ENCODE measurements around the gene SNHG17. TPM values are rescaled to one million over a fixed set of nuclear protein-coding genes. Genes with fewer than 3 reads are reported as not detected.
"Not testable (repeated sequence)": the region's sequence is repeated elsewhere in the genome, so short reads cannot be mapped to it uniquely, and the experiment has no call there.

Gene SNHG17
- total RNA-seq, 1 experiment from 2014 or later, result 105 TPM

DNA sequence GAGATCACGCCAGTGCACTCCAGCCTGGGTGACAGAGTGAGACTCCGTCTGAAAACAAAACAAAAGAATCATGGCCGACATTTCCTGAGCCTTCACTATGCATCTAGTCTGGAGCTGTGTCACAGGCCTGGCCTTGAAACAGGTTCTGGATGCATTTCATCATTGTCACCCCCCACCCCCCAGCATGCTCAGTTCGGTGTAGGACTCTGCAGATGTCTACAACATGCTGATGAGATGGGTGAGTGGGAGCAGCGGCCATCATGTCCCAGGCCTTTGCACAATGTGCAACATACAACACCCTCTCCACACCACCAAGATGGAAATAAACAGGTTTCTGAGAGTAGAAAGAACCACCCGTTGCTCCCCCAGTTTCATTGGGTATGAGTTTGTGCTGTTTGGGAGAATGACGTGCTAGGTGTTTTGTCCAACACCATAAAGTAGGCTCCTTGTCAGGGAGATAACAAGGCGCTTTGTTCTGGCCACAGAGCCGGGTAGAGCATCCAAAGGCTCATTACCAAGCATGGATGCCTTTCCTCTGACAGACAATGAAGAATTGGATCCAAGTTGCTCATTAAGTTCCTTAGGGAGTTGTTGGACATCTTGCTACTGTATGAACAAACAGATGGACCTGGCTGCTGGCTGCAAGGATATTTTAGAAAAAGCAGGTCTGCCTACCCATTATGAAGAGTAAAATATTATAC, 22.1 kb downstream of the SNHG17 start:
- intact Hi-C loops (cut with micrococcal nuclease; ENCODE audit: unreplicated experiment), result no loop called here
- DNase-seq (ENCODE audit: low spot score), result no peak
- TF ChIP-seq, protein P1, sequence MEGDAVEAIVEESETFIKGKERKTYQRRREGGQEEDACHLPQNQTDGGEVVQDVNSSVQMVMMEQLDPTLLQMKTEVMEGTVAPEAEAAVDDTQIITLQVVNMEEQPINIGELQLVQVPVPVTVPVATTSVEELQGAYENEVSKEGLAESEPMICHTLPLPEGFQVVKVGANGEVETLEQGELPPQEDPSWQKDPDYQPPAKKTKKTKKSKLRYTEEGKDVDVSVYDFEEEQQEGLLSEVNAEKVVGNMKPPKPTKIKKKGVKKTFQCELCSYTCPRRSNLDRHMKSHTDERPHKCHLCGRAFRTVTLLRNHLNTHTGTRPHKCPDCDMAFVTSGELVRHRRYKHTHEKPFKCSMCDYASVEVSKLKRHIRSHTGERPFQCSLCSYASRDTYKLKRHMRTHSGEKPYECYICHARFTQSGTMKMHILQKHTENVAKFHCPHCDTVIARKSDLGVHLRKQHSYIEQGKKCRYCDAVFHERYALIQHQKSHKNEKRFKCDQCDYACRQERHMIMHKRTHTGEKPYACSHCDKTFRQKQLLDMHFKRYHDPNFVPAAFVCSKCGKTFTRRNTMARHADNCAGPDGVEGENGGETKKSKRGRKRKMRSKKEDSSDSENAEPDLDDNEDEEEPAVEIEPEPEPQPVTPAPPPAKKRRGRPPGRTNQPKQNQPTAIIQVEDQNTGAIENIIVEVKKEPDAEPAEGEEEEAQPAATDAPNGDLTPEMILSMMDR (conservative IDR thresholded peaks at IDR 0.05; ENCODE audit: low read depth, low read length), result no peak
- TF ChIP-seq EZH2 (IDR thresholded peaks at IDR 0.05; ENCODE audit: borderline replicate concordance, low read depth, low read length, poor library complexity, severe bottlenecking), result no peak
- ChIA-PET POLR2A (ENCODE audit: low non-redundant PET) (no interaction called here), CTCF (no interaction called here)
- H3K36me3 ChIP-seq (ENCODE audit: insufficient read depth, low read length, poor library complexity, severe bottlenecking), result peaks cover 16% of the 10 kb centered on the region
- no peaks in the 10 kb centered on the region for H3K4me1 ChIP-seq (ENCODE audit: insufficient read depth, low read length, poor library complexity, severe bottlenecking)
- no peak overlapping the region for H3K27ac ChIP-seq (ENCODE audit: low read depth, low read length, poor library complexity, severe bottlenecking)
- H3K9me3 ChIP-seq (ENCODE audit: low read depth, low read length, poor library complexity, severe bottlenecking), result no peaks in the 10 kb centered on the region
- H3K4me3 ChIP-seq (ENCODE audit: low read depth, low read length, poor library complexity, severe bottlenecking), result no peak overlapping the region
- no TSS peak for BruUV-seq (replicated peaks)
- H3K27me3 ChIP-seq (replicated peaks; ENCODE audit: insufficient read depth, low read depth, low read length, poor library complexity), result no peaks in the 10 kb centered on the region

DNA sequence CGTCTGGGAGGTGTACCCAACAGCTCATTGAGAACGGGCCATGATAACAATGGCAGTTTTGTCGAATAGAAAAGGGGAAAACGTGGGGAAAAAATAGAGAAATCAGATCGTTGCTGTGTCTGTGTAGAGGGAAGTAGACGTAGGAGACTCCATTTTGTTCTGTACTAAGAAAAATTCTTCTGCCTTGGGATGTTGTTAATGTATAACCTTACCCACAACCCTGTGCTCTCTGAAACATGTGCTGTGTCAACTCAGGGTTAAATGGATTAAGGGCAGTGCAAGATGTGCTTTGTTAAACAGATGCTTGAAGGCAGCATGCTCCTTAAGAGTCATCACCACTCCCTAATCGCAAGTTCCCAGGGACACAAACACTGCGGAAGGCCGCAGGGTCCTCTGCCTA, 27.3 kb downstream of the SNHG17 start:
- intact Hi-C loops (cut with micrococcal nuclease; ENCODE audit: unreplicated experiment), result loop anchor here (1.0 to 10.0 kb wide), 4 partner anchors 69 to 843 kb away; no protein-coding TSS in a partner anchor
- BruUV-seq (replicated peaks); H3K27ac ChIP-seq (ENCODE audit: low read depth, low read length, poor library complexity, severe bottlenecking); H3K4me1 ChIP-seq (ENCODE audit: insufficient read depth, low read length, poor library complexity, severe bottlenecking); H3K27me3 ChIP-seq (replicated peaks; ENCODE audit: insufficient read depth, low read depth, low read length, poor library complexity); H3K9me3 ChIP-seq (ENCODE audit: low read depth, low read length, poor library complexity, severe bottlenecking); H3K36me3 ChIP-seq (ENCODE audit: insufficient read depth, low read length, poor library complexity, severe bottlenecking); DNase-seq (ENCODE audit: low spot score); H3K4me3 ChIP-seq (ENCODE audit: low read depth, low read length, poor library complexity, severe bottlenecking); POLR2A ChIA-PET (ENCODE audit: low non-redundant PET): not testable (repeated sequence)
- CTCF ChIA-PET, result interaction anchor here (1.0 to 1.4 kb wide), 8 partner anchors 10 to 350 kb away, joined by 3 to 9 read pairs (median 4); no protein-coding TSS in a partner anchor

DNA sequence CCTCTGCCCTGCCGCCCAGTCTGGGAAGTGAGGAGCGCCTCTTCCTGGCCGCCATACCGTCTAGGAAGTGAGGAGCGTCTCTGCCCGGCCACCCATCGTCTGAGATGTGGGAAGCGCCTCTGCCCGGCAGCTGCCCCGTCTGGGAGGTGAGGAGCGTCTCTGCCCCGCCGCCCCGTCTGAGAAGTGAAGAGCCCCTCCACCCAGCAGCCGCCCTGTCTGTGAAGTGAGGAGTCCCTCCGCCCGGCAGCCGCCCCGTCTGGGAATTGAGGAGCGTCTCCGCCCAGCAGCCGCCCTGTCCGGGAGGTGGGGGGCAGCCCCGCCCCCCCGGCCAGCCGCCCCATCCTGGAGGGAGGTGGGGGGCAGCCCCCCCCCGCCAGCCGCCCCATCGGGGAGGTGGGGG, 27.8 kb downstream of the SNHG17 start:
- no peak overlapping the region for H3K27ac ChIP-seq (ENCODE audit: low read depth, low read length, poor library complexity, severe bottlenecking)
- intact Hi-C loops (cut with micrococcal nuclease; ENCODE audit: unreplicated experiment), result loop anchor here (10.0 kb wide), 1 partner anchor 843 kb away; no protein-coding TSS in a partner anchor
- H3K9me3 ChIP-seq (ENCODE audit: low read depth, low read length, poor library complexity, severe bottlenecking), result no peaks in the 10 kb centered on the region
- TF ChIP-seq, protein P1 (conservative IDR thresholded peaks at IDR 0.05; ENCODE audit: low read depth, low read length), result no peak
- no peak for TF ChIP-seq EZH2 (IDR thresholded peaks at IDR 0.05; ENCODE audit: borderline replicate concordance, low read depth, low read length, poor library complexity, severe bottlenecking)
- DNase-seq (ENCODE audit: low spot score), result no peak
- no peaks in the 10 kb centered on the region for H3K27me3 ChIP-seq (replicated peaks; ENCODE audit: insufficient read depth, low read depth, low read length, poor library complexity)
- ChIA-PET CTCF (no interaction called here), POLR2A (ENCODE audit: low non-redundant PET) (no interaction called here)
- H3K4me3 ChIP-seq (ENCODE audit: low read depth, low read length, poor library complexity, severe bottlenecking), result no peak overlapping the region
- no TSS peak for BruUV-seq (replicated peaks)
- H3K4me1 ChIP-seq (ENCODE audit: insufficient read depth, low read length, poor library complexity, severe bottlenecking), result peaks cover 4% of the 10 kb centered on the region
- H3K36me3 ChIP-seq (ENCODE audit: insufficient read depth, low read length, poor library complexity, severe bottlenecking), result no peaks in the 10 kb centered on the region

DNA sequence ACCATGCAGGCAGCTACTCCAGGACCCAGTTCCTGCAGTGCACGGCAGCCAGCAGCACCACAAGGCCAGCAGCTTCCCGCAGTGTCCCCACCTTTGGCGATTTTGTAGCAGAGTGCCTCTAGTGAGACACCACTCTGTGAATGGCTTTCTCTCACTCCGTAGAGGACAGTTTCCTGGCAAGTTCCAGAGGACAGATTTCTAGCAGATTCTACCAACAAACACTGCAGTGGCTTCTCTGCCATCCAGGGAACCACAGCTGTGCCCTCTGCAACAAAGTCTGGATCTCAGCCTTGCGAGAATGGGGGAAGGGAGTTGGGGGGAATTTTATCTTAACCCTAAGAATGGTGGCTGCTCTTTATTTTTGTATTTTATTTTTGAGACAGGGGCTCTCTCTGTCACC, 28.7 kb downstream of the SNHG17 start:
- no peaks in the 10 kb centered on the region for H3K36me3 ChIP-seq (ENCODE audit: insufficient read depth, low read length, poor library complexity, severe bottlenecking)
- CTCF ChIA-PET, result no interaction called here
- H3K9me3 ChIP-seq (ENCODE audit: low read depth, low read length, poor library complexity, severe bottlenecking), result no peaks in the 10 kb centered on the region

More for the DNA sequence above, 28.7 kb downstream of the SNHG17 start:
- intact Hi-C loops (cut with micrococcal nuclease; ENCODE audit: unreplicated experiment), result loop anchor here (10.0 kb wide), 1 partner anchor 842 kb away; no protein-coding TSS in a partner anchor
- Histone ChIP-seq H3K27ac (ENCODE audit: low read depth, low read length, poor library complexity, severe bottlenecking) (no peak overlapping the region), H3K4me3 (ENCODE audit: low read depth, low read length, poor library complexity, severe bottlenecking) (no peak overlapping the region), H3K4me1 (ENCODE audit: insufficient read depth, low read length, poor library complexity, severe bottlenecking) (peaks cover 4% of the 10 kb centered on the region), H3K27me3 (replicated peaks; ENCODE audit: insufficient read depth, low read depth, low read length, poor library complexity) (no peaks in the 10 kb centered on the region)
- no peak for DNase-seq (ENCODE audit: low spot score)
- no TSS peak for BruUV-seq (replicated peaks)
- POLR2A ChIA-PET (ENCODE audit: low non-redundant PET), result no interaction called here
- TF ChIP-seq, protein P1 (conservative IDR thresholded peaks at IDR 0.05; ENCODE audit: low read depth, low read length), result no peak
- no peak for TF ChIP-seq EZH2 (IDR thresholded peaks at IDR 0.05; ENCODE audit: borderline replicate concordance, low read depth, low read length, poor library complexity, severe bottlenecking)
